Stomach (tissue), 9 donors: ENCODE data around the gene MTMR2. TPM values are rescaled to one million over a fixed set of nuclear protein-coding genes. Genes with fewer than 3 reads are reported as not detected.
A peak's percentile ranks its signal among the peaks of the same experiment; 100 is the strongest.

Experiments used
- DNase-seq, 2 donors: peaks; one replicate each; pipeline versions ENCODE4 v3.0.0 to v3.0.0-alpha.2; 2013 to 2019
- H3K27ac ChIP-seq, 5 donors: fragments of 200-600 bp in 4 of 5; sonication (generic) in 4 of 5; one replicate each; pipeline ENCODE4 v1.5.1; 2013 to 2019; ENCODE audit warnings: mild to moderate bottlenecking in 1 of 5, moderate library complexity in 1 of 5
- H3K27me3 ChIP-seq, 3 donors: fragments of 200-600 bp; sonication (generic); one replicate each; pipeline ENCODE4 v1.5.1; 2017 to 2019; ENCODE audit warnings: mixed run types in 1 of 3
- H3K36me3 ChIP-seq, 4 donors: fragments of 200-600 bp; sonication (generic); 1 replicate in 3 of 4; 2 replicates in 1 of 4; pipeline ENCODE4 v1.5.1; 2016 to 2019
- H3K4me1 ChIP-seq, 4 donors: fragments of 200-600 bp; sonication (generic); one replicate each; pipeline ENCODE4 v1.5.1; 2016 to 2019
- H3K4me3 ChIP-seq, 4 donors: fragments of 200-600 bp; sonication (generic) in 3 of 4; one replicate each; pipeline ENCODE4 v1.5.1; 2016 to 2019; ENCODE audit warnings: mild to moderate bottlenecking in 1 of 4
- H3K9me3 ChIP-seq, 4 donors: fragments of 200-600 bp; sonication (generic); one replicate each; pipeline ENCODE4 v1.5.1; 2016 to 2019
- CTCF ChIP-seq, 7 experiments: fragments of 450-650 bp in 4 of 7; fragments of 200-600 bp in 3 of 7; sonication (generic) in 3 of 7; IDR thresholded peaks; one replicate each; pipeline ENCODE4 v1.5.1; 2016 to 2019; ENCODE audit warnings: antibody characterized with exemption in 7 of 7, control low read depth in 2 of 7, mild to moderate bottlenecking in 1 of 7
- EP300 ChIP-seq: sonication (generic); formaldehyde crosslinking; IDR thresholded peaks from one replicate; pipeline ENCODE4 v1.6.1; 2017; ENCODE audit warnings: antibody characterized with exemption
- POLR2A ChIP-seq, 4 donors: fragments of 450-650 bp; IDR thresholded peaks; one replicate each; pipeline ENCODE4 v1.6.1; 2016; ENCODE audit warnings: antibody characterized with exemption in 4 of 4, control low read depth in 2 of 4, mild to moderate bottlenecking in 1 of 4, moderate library complexity in 1 of 4
- POLR2AphosphoS5 ChIP-seq, 3 donors: sonication (generic); formaldehyde crosslinking; IDR thresholded peaks; one replicate each; pipeline ENCODE4 v1.6.1; 2016; ENCODE audit warnings: antibody characterized with exemption in 3 of 3
- WGBS, 5 donors: extraction: QIAGEN DNeasy Blood & Tissue Kit in 3 of 5; methylation state at CpG; one replicate each; pipeline versions ENCODE4 v1.1.5 to v1.1.7; 2013 to 2018; 5-methylcytosine and 5-hydroxymethylcytosine counted together
- intact Hi-C: fragments of 100-400 bp; cut with DNase I; formaldehyde crosslinking; loops from one replicate; pipeline ENCODE4 v1.15.1; 2023; ENCODE audit warnings: low total_unique reads
- polyA plus RNA-seq, 3 donors: library from polyadenylated mRNA; stranded (reverse); fragments of 200-250 nt; gene quantifications; one replicate each; pipeline ENCODE4 v1.2.3, GENCODE V29; 2013
- total RNA-seq, 5 donors: library from RNA; depleted of rRNA; stranded (reverse); fragments of >200 nt; gene quantifications; one replicate each; pipeline versions ENCODE4 v1.1.0 to v1.2.3, GENCODE V29; 2014 to 2016
- donor health status: healthy with polysubstance abuse.
- donor health status: Bipolar disorder and iron deficiency.
- donor health status: healthy.

Gene MTMR2
- total and polyA plus RNA-seq, 8 donors = 4.9 to 201 (median 20.1) TPM

- Histone ChIP-seq H3K4me3 (no peak overlapping the region), H3K9me3 (no peaks in the 10 kb centered on the region), H3K4me1 (peaks cover 6 to 60% (median 34%) of the 10 kb centered on the region in 4 donors), H3K36me3 (no peaks in the 10 kb centered on the region), H3K27me3 (no peaks in the 10 kb centered on the region), H3K27ac (peak overlapping the region in 4 of 5 donors; percentile 5 to 59 (median 29))
- intact Hi-C loops = no loop called here
- TF ChIP-seq EP300 (no peak), POLR2AphosphoS5 (IDR thresholded peaks at IDR 0.05) (no peak)
- WGBS, 5 donors = 39 to 45% (median 44%) methylated on average over 8 of the region's 8 CpGs
- DNase-seq = peak in 1 of 2 donors; percentile 66
Observed at GRCh38 chr11:95917193-95918036, 6.5 kb downstream of the MTMR2 start.

GRCh38 chr11:95916049-95916448 lies 7.9 kb downstream of the MTMR2 start:
- Histone ChIP-seq H3K4me3 (no peak overlapping the region), H3K27ac (no peak overlapping the region), H3K4me1 (peaks cover 6 to 48% (median 27%) of the 10 kb centered on the region in 4 donors), H3K36me3 (no peaks in the 10 kb centered on the region), H3K9me3 (no peaks in the 10 kb centered on the region), H3K27me3 (no peaks in the 10 kb centered on the region)
- TF ChIP-seq EP300 (no peak), POLR2A (IDR thresholded peaks at IDR 0.05) (no peak), POLR2AphosphoS5 (IDR thresholded peaks at IDR 0.05) (no peak), CTCF (IDR thresholded peaks at IDR 0.05) (no peak)
- intact Hi-C loops = no loop called here
- 87 to 98% (median 95%) methylated on average over 2 of the region's 2 CpGs for WGBS, 5 donors
- DNase-seq = no peak

DNA sequence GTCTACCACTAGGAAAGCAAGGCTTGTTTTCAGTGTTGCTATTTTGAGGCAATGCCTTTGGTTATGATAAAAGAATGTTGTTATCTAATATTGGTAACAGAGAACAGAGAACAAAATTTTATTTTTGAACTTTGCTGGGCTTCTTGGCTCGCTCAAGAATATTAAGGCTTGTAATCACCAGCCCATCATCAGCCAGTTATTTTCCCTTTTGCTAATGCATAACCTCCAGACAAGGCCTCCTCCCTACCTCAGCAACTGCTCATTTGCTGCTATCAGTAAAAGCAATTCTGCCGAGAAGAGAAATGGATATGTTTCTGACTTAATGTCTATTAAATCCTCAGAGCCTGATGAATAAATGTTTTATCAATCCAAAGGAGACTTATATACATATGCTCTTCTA lies 8.9 kb downstream of the MTMR2 start:
- intact Hi-C loops = no loop called here
- WGBS, 5 donors = 66 to 84% (median 81%) methylated on average over 2 of the region's 2 CpGs
- no peak for TF ChIP-seq POLR2A (IDR thresholded peaks at IDR 0.05)

GRCh38 chr11:95913830-95914615 lies 9.9 kb downstream of the MTMR2 start:
- intact Hi-C loops = no loop called here
- no peaks in the 10 kb centered on the region for H3K9me3 ChIP-seq
- no peak overlapping the region for H3K4me3 ChIP-seq
- TF ChIP-seq POLR2AphosphoS5 (IDR thresholded peaks at IDR 0.05) = no peak
- TF ChIP-seq EP300 = no peak
- TF ChIP-seq POLR2A (IDR thresholded peaks at IDR 0.05) = no peak
- no peak for TF ChIP-seq CTCF (IDR thresholded peaks at IDR 0.05)
- peaks cover 6 to 45% (median 25%) of the 10 kb centered on the region in 4 donors for H3K4me1 ChIP-seq
- no peaks in the 10 kb centered on the region for H3K27me3 ChIP-seq
- H3K27ac ChIP-seq = peak overlapping the region in 1 of 5 donors; percentile 17
- no peaks in the 10 kb centered on the region for H3K36me3 ChIP-seq
- WGBS, 5 donors = 63 to 90% (median 77%) methylated on average over 1 of the region's 1 CpG
- no peak for DNase-seq

More for the DNA sequence above, 8.9 kb downstream of the MTMR2 start:
- Histone ChIP-seq H3K4me1 (peaks cover 6 to 45% (median 26%) of the 10 kb centered on the region in 4 donors), H3K4me3 (no peak overlapping the region), H3K36me3 (no peaks in the 10 kb centered on the region), H3K9me3 (no peaks in the 10 kb centered on the region), H3K27me3 (no peaks in the 10 kb centered on the region), H3K27ac (no peak overlapping the region)
- DNase-seq = no peak

GRCh38 chr11:95912902-95913560 lies 10.9 kb downstream of the MTMR2 start:
- Histone ChIP-seq H3K9me3 (no peaks in the 10 kb centered on the region), H3K4me3 (no peak overlapping the region), H3K27ac (no peak overlapping the region), H3K4me1 (peaks cover 6 to 43% (median 22%) of the 10 kb centered on the region in 4 donors), H3K27me3 (no peaks in the 10 kb centered on the region), H3K36me3 (no peaks in the 10 kb centered on the region)
- intact Hi-C loops = no loop called here
- TF ChIP-seq EP300 (no peak), POLR2AphosphoS5 (IDR thresholded peaks at IDR 0.05) (no peak), CTCF (IDR thresholded peaks at IDR 0.05) (no peak), POLR2A (IDR thresholded peaks at IDR 0.05) (no peak)
- WGBS, 5 donors = 90 to 98% (median 95%) methylated on average over 4 of the region's 4 CpGs
- DNase-seq = no peak
